SK-N-SH treated with all-trans-retinoic acid at 6 μM for 48 hours (cell line): ENCODE results near the gene SPOCK1.

Source experiments
- ATAC-seq: fragments of 200-7000 bp; cut with Tn5 transposase; 3 replicates; pipeline ENCODE4 v1.9.1; 2020; ENCODE audit warnings: mild to moderate bottlenecking, moderate library complexity
- ARNTL ChIP-seq: fragments of 450-650 bp; formaldehyde crosslinking; IDR thresholded peaks from 2 replicates; pipeline ENCODE4 v1.5.0; 2020; ENCODE audit warnings: low read depth, mild to moderate bottlenecking, moderate library complexity, borderline replicate concordance
- ESRRG ChIP-seq: fragments of 250-450 bp; sonication (Bioruptor Pico); IDR thresholded peaks from 2 replicates; pipeline ENCODE4 v1.6.1; 2021; ENCODE audit warnings: mild to moderate bottlenecking
- GLIS3 ChIP-seq: fragments of 250-450 bp; sonication (Bioruptor Pico); IDR thresholded peaks from 2 replicates; pipeline ENCODE4 v1.5.0; 2020; ENCODE audit warnings: mild to moderate bottlenecking, moderate library complexity
- ISL1 ChIP-seq: fragments of 250-450 bp; sonication (Bioruptor Pico); IDR thresholded peaks from 2 replicates; pipeline ENCODE4 v2.1.2; 2022; ENCODE audit warnings: mild to moderate bottlenecking, moderate library complexity
- OSR1 ChIP-seq: fragments of 250-450 bp; sonication (Bioruptor Pico); IDR thresholded peaks from 2 replicates; pipeline ENCODE4 v1.8.0; 2022; ENCODE audit warnings: moderate library complexity, mild to moderate bottlenecking, inconsistent platforms
- PPARA ChIP-seq: fragments of 250-450 bp; sonication (Bioruptor Pico); IDR thresholded peaks from 2 replicates; pipeline ENCODE4 v1.5.0; 2020; ENCODE audit warnings: mild to moderate bottlenecking, borderline replicate concordance
- SNAI2 ChIP-seq: fragments of 250-450 bp; sonication (Bioruptor Pico); IDR thresholded peaks from 2 replicates; pipeline ENCODE4 v1.5.0; 2020; ENCODE audit warnings: mild to moderate bottlenecking, moderate library complexity
- TCF4 ChIP-seq: fragments of 250-450 bp; sonication (Bioruptor Pico); IDR thresholded peaks from 2 replicates; pipeline ENCODE4 v1.8.0; 2021; ENCODE audit warnings: mild to moderate bottlenecking, moderate library complexity, borderline replicate concordance
- TOX ChIP-seq: fragments of 250-450 bp; sonication (Bioruptor Pico); IDR thresholded peaks from 2 replicates; pipeline ENCODE4 v1.8.0; 2021; ENCODE audit warnings: mild to moderate bottlenecking, moderate library complexity, borderline replicate concordance
- ZC3H10 ChIP-seq: fragments of 250-450 bp; sonication (Bioruptor Pico); IDR thresholded peaks from 2 replicates; pipeline ENCODE4 v1.5.1; 2021; ENCODE audit warnings: mild to moderate bottlenecking, moderate library complexity
- ZFP3 ChIP-seq: fragments of 250-450 bp; sonication (Bioruptor Pico); IDR thresholded peaks from 2 replicates; pipeline ENCODE4 v1.5.0; 2020; ENCODE audit warnings: mild to moderate bottlenecking, moderate library complexity
- ZNF565 ChIP-seq: fragments of 450-650 bp; formaldehyde crosslinking; conservative IDR thresholded peaks from 2 replicates; pipeline ENCODE4 v1.5.0; 2020; ENCODE audit warnings: low read depth, mild to moderate bottlenecking, moderate library complexity
- ZNF8 ChIP-seq: fragments of 450-650 bp; formaldehyde crosslinking; IDR thresholded peaks from 2 replicates; pipeline ENCODE4 v1.5.0; 2020; ENCODE audit warnings: mild to moderate bottlenecking, moderate library complexity
- TF ChIP-seq, protein P1 (sequence below): fragments of 250-450 bp; sonication (Bioruptor Pico); IDR thresholded peaks from 2 replicates; pipeline ENCODE4 v1.8.0; 2020; ENCODE audit warnings: mild to moderate bottlenecking, moderate library complexity, borderline replicate concordance
- TF ChIP-seq, protein P2 (sequence below): fragments of 250-450 bp; sonication (Bioruptor Pico); IDR thresholded peaks from 2 replicates; pipeline ENCODE4 v1.5.0; 2020; ENCODE audit warnings: mild to moderate bottlenecking, moderate library complexity
- TF ChIP-seq, protein P3 (sequence below): fragments of 250-450 bp; sonication (Bioruptor Pico); IDR thresholded peaks from 2 replicates; pipeline ENCODE4 v1.8.0; 2021; ENCODE audit warnings: low read depth, mild to moderate bottlenecking, moderate library complexity, borderline replicate concordance
- TF ChIP-seq, protein P4 (sequence below): fragments of 250-450 bp; sonication (Bioruptor Pico); IDR thresholded peaks from 2 replicates; pipeline ENCODE4 v1.5.1; 2021; ENCODE audit warnings: mild to moderate bottlenecking, moderate library complexity

Gene SPOCK1

DNA sequence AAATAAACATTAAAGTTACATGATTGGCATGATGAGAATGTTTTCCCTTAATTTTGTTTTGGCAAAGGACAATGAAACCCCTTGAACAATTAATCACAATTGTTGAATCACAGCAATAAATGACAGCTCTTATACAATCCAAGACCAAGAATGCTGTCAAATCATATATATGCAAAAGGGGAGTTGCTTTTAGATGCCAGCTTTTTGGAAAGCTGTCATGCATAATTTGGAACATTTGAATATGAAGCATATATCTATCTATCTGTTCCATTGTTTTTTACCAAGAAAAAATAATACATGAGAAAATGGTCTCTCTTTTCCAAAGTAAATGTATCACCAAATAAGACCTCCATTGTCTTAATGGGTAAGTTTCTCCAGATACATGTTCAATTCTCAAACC, 44.5 kb downstream of the SPOCK1 start (continued):
- TF ChIP-seq, protein P1, sequence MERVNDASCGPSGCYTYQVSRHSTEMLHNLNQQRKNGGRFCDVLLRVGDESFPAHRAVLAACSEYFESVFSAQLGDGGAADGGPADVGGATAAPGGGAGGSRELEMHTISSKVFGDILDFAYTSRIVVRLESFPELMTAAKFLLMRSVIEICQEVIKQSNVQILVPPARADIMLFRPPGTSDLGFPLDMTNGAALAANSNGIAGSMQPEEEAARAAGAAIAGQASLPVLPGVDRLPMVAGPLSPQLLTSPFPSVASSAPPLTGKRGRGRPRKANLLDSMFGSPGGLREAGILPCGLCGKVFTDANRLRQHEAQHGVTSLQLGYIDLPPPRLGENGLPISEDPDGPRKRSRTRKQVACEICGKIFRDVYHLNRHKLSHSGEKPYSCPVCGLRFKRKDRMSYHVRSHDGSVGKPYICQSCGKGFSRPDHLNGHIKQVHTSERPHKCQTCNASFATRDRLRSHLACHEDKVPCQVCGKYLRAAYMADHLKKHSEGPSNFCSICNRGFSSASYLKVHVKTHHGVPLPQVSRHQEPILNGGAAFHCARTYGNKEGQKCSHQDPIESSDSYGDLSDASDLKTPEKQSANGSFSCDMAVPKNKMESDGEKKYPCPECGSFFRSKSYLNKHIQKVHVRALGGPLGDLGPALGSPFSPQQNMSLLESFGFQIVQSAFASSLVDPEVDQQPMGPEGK (CRISPR knock-in tag), result no peak
- TF ChIP-seq, protein P2, sequence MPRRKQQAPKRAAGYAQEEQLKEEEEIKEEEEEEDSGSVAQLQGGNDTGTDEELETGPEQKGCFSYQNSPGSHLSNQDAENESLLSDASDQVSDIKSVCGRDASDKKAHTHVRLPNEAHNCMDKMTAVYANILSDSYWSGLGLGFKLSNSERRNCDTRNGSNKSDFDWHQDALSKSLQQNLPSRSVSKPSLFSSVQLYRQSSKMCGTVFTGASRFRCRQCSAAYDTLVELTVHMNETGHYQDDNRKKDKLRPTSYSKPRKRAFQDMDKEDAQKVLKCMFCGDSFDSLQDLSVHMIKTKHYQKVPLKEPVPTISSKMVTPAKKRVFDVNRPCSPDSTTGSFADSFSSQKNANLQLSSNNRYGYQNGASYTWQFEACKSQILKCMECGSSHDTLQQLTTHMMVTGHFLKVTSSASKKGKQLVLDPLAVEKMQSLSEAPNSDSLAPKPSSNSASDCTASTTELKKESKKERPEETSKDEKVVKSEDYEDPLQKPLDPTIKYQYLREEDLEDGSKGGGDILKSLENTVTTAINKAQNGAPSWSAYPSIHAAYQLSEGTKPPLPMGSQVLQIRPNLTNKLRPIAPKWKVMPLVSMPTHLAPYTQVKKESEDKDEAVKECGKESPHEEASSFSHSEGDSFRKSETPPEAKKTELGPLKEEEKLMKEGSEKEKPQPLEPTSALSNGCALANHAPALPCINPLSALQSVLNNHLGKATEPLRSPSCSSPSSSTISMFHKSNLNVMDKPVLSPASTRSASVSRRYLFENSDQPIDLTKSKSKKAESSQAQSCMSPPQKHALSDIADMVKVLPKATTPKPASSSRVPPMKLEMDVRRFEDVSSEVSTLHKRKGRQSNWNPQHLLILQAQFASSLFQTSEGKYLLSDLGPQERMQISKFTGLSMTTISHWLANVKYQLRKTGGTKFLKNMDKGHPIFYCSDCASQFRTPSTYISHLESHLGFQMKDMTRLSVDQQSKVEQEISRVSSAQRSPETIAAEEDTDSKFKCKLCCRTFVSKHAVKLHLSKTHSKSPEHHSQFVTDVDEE, result no peak
- TF ChIP-seq TCF4 (no peak), SNAI2 (CRISPR knock-in tag) (no peak), GLIS3 (CRISPR knock-in tag) (no peak), ZNF8 (no peak)

DNA sequence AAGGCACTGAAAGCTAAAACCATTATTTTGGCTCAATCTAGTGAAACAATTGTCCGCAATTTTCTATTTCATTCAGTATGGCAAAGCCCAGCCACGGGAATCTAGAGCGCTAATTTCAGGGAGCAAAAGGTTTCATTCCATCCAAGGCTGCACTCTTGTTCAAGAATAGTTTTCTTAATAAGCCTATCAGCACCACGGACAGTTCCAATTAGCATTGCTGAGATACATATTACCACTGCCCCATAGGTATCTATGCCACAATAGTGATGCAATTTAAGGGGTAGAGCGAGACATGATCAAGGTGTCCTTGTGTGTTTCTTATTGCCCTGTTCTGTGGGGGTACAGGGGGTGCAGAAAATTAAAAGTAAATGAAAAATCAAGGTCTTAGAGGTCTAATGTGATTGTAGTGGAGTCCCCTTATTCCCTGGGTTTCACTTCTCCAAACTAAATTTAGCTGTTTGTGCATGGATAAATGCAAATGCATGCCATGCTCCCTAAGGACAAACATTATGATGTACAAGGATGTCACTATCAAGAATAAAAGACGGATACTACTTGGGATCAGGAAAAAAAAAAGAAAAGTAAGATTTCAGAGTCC, 45.5 kb downstream of the SPOCK1 start:
- ATAC-seq, result 0 out of 3 replicates have a peak, but pooled peaks have one; percentile 37
- no peak for TF ChIP-seq GLIS3 (CRISPR knock-in tag)
- TF ChIP-seq, protein P1 (CRISPR knock-in tag), result no peak
- no peak for TF ChIP-seq ISL1 (CRISPR knock-in tag)
- no peak for TF ChIP-seq OSR1 (CRISPR knock-in tag)
- TF ChIP-seq ZNF8, result no peak
- no peak for TF ChIP-seq ESRRG (CRISPR knock-in tag)
- TF ChIP-seq ARNTL, result no peak
- no peak for TF ChIP-seq ZFP3
- TF ChIP-seq, protein P3, sequence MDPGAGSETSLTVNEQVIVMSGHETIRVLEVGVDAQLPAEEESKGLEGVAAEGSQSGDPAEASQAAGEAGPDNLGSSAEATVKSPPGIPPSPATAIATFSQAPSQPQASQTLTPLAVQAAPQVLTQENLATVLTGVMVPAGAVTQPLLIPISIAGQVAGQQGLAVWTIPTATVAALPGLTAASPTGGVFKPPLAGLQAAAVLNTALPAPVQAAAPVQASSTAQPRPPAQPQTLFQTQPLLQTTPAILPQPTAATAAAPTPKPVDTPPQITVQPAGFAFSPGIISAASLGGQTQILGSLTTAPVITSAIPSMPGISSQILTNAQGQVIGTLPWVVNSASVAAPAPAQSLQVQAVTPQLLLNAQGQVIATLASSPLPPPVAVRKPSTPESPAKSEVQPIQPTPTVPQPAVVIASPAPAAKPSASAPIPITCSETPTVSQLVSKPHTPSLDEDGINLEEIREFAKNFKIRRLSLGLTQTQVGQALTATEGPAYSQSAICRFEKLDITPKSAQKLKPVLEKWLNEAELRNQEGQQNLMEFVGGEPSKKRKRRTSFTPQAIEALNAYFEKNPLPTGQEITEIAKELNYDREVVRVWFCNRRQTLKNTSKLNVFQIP, result no peak
- TF ChIP-seq ZNF565 (CRISPR knock-in tag), result no peak

DNA sequence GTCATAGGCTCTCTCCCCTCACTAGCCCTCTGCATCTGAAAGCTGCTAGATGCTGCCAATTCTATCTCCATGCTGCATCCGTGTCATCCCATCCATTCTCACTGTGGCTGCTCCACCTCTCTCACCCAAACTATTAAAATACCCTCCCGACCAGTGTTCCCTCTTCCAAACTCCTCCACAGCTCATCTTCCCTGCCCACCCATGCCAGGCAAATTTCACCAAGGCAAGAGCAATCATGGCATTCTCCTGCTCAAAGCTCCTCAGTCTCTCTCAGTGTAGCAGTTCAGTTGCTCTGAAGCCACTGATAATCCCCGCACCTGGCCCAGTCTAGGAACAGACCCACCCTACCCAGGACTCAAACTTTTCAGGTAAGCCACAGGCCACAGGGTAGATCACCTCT, 48.4 kb downstream of the SPOCK1 start:
- TF ChIP-seq ZC3H10 (no peak), SNAI2 (CRISPR knock-in tag) (no peak), TCF4 (no peak), ZNF565 (CRISPR knock-in tag) (no peak), TOX (CRISPR knock-in tag) (no peak), ZFP3 (no peak), PPARA (no peak)
- TF ChIP-seq, protein P1 (CRISPR knock-in tag), result no peak
- TF ChIP-seq, protein P4, sequence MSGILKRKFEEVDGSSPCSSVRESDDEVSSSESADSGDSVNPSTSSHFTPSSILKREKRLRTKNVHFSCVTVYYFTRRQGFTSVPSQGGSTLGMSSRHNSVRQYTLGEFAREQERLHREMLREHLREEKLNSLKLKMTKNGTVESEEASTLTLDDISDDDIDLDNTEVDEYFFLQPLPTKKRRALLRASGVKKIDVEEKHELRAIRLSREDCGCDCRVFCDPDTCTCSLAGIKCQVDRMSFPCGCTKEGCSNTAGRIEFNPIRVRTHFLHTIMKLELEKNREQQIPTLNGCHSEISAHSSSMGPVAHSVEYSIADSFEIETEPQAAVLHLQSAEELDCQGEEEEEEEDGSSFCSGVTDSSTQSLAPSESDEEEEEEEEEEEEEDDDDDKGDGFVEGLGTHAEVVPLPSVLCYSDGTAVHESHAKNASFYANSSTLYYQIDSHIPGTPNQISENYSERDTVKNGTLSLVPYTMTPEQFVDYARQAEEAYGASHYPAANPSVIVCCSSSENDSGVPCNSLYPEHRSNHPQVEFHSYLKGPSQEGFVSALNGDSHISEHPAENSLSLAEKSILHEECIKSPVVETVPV, result no peak
- TF ChIP-seq, protein P2, result no peak
- no peak for ATAC-seq
